Fibroblast of the aortic adventitia (primary cell): ENCODE measurements around the gene VPS45. TPM values are rescaled to one million over a fixed set of nuclear protein-coding genes. Genes with fewer than 3 reads are reported as not detected.
A peak's percentile ranks its signal among the peaks of the same experiment; 100 is the strongest.
"Not testable (repeated sequence)": the region's sequence is repeated elsewhere in the genome, so short reads cannot be mapped to it uniquely, and the experiment has no call there.

Experiments
- DNase-seq: peaks from one replicate; pipeline ENCODE4 v3.0.0-alpha.2; 2010; ENCODE audit warnings: low read depth
- H3K4me3 ChIP-seq: 2 replicates; pipeline ENCODE4 v1.5.1; 2011; ENCODE audit warnings: low read depth, mild to moderate bottlenecking, control low read depth, low read length, moderate library complexity
- CTCF ChIP-seq: IDR thresholded peaks from 2 replicates; pipeline ENCODE4 v1.5.1; 2011; ENCODE audit warnings: mild to moderate bottlenecking, low read length, control low read depth, inconsistent platforms; ENCODE audit not compliant: insufficient read depth
- total RNA-seq: library from RNA; depleted of rRNA; stranded (reverse); fragments of >200 nt; gene quantifications from 2 replicates; pipeline ENCODE4 v1.2.3, GENCODE V29; 2012; ENCODE audit warnings: low replicate concordance

Gene VPS45
- total RNA-seq, 1 donor, result 47.8 TPM

- TF ChIP-seq CTCF, result no peak
- no peak overlapping the region for H3K4me3 ChIP-seq
- no peak for DNase-seq
Measured at GRCh38 chr1:150118716-150119115, 51.1 kb downstream of the VPS45 start.

DNA sequence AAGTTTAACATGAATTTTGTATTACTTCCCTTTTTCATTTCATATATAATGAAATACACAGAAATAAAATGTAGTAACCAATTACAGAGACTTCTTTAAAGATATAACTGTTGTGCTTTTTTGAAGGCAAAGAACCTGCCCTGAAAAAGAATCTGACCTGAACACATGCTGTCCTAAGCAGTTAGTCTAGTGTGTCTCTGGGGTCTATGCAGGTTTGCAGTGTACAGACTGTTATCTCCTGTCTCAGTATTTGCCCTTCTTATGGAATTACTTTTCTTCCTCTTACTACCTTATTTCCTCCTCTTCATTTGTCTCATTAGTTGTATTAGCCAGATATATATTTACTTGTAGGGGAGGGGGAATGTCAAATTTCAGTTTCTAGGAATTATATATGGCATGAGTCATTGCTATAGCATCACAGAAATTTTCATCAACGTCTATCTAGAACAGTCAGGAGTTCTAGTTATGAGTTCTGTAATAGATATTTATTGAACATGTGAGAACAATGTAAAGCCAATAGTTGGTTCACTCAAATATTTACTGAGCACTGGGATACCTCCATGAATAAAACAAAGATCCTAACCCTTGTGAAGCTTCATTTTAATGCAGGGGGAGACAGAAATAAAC, 53.8 kb downstream of the VPS45 start:
- TF ChIP-seq CTCF, result no peak
- H3K4me3 ChIP-seq, result no peak overlapping the region
- DNase-seq, result no peak

DNA sequence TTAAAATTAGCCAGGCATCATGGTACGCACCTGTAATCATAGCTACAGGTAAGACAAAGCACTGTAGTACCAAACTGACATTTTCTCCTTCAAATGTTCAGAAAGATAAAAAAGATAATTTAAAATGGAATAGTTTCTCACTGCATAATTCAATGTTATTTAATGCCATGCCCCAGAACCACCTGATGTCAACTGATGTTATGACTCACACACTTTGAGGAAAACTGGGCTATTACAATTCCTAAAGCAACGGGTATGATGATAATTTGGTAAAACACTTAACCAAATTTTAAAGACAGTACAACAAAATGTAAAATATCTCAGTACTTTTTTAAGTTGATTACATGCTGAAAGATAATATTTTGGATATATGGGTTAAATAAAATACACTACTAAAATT, 59.2 kb downstream of the VPS45 start:
- no peak for TF ChIP-seq CTCF
- no peak overlapping the region for H3K4me3 ChIP-seq
- DNase-seq, result no peak

- TF ChIP-seq CTCF, result no peak
- DNase-seq, result no peak
- no peak overlapping the region for H3K4me3 ChIP-seq
Measured at GRCh38 chr1:150127464-150127863, 59.9 kb downstream of the VPS45 start.

DNA sequence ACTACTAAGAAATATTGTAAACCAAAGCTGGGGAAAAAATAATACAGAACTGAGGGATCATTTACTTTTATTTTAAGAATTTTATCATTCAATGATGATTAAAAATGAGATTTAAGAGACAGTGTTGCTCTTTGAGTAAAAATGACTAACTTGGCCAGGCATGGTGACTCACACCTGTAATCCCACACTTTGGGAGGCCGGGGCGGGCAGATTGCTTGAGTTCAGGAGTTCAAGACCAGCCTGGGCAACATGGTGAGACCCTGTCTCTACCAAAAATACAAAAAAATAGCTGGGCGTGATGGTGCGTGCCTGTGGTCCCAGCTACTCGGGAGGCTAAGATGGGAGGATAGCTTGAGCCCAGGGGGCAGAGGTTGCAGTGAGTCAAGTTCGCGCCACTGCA, 60.3 kb downstream of the VPS45 start:
- no peak for TF ChIP-seq CTCF
- H3K4me3 ChIP-seq, result no peak overlapping the region
- DNase-seq, result no peak

- no peak for DNase-seq
- no peak overlapping the region for H3K4me3 ChIP-seq
- no peak for TF ChIP-seq CTCF
Measured at GRCh38 chr1:150132372-150132771, 64.8 kb downstream of the VPS45 start.

GRCh38 chr1:150134537-150134936, 67.0 kb downstream of the VPS45 start:
- TF ChIP-seq CTCF, result no peak
- H3K4me3 ChIP-seq, result no peak overlapping the region
- DNase-seq, result no peak

- H3K4me3 ChIP-seq, result not testable (repeated sequence)
- DNase-seq, result peak; percentile 55
Measured at GRCh38 chr1:150135400-150135799, 67.8 kb downstream of the VPS45 start.
